ENCODE measurements around the gene ASF1B.

DNA sequence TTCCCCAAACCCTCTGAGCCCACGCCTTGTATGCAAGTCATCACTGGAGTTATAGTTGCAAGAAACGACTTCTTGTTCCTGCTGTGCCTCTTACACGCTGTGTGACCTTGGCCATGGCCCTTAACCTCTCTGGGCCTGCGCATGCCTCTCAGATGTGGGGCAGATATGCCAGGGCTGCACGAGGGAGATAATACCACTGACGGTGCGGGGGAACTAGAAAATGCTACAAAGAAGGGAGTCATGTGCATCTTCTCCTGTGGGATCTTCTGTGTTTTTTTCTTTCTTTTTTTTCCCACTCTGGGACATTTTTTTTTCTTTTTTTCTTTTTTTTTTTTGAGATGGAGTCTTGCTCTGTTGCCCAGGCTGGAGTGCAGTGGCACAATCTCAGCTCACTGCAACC is 41.5 kb downstream of the ASF1B start:
- TF ChIP-seq, protein P1, sequence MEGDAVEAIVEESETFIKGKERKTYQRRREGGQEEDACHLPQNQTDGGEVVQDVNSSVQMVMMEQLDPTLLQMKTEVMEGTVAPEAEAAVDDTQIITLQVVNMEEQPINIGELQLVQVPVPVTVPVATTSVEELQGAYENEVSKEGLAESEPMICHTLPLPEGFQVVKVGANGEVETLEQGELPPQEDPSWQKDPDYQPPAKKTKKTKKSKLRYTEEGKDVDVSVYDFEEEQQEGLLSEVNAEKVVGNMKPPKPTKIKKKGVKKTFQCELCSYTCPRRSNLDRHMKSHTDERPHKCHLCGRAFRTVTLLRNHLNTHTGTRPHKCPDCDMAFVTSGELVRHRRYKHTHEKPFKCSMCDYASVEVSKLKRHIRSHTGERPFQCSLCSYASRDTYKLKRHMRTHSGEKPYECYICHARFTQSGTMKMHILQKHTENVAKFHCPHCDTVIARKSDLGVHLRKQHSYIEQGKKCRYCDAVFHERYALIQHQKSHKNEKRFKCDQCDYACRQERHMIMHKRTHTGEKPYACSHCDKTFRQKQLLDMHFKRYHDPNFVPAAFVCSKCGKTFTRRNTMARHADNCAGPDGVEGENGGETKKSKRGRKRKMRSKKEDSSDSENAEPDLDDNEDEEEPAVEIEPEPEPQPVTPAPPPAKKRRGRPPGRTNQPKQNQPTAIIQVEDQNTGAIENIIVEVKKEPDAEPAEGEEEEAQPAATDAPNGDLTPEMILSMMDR (IDR thresholded peaks at IDR 0.05) = no peak
- no peak for TF ChIP-seq EZH2phosphoT487 (IDR thresholded peaks at IDR 0.05)
